ENCODE measurements around the gene FGD2. TPM values are rescaled to one million over a fixed set of nuclear protein-coding genes. Genes with fewer than 3 reads are reported as not detected.
A peak's percentile ranks its signal among the peaks of the same experiment; 100 is the strongest.
"Not testable (repeated sequence)": the region's sequence is repeated elsewhere in the genome, so short reads cannot be mapped to it uniquely, and the experiment has no call there.

Gene FGD2
- polyA plus RNA-seq, 3 donors from 2014 or later = 0.77 to 3.6 (median 1.9) TPM

DNA sequence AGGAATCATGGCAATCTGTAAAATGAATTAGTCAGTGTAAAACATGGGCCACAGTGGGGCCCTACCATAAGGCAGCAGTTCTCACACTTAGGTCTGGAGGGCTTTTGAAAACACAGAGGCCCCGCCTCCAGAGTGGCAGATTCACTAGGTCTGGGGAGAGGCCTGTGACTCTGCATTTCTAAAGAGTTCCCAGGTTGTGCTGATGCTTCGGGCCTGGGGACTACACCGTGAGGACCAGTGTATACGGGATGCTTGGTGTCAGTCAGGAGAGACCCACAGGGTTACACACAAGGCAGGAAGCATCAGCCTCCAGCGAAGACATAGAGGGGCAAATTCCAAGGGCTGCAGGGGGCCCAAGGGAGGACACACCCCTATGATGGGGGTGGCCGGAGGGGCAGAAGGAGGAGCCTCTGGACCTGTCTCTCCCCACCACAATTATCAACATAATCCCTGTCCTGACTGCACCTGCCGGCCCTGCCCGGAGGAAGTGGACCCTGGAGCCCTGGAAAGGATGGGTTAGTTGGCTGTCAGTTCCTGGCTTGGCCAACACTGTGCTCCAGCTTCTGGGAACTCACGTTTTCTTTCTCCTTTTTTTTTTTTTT is 46.7 kb downstream of the FGD2 start:
- H3K36me3 Mint-ChIP-seq = peaks cover 0 to 6% (median 3%) of the 10 kb centered on the region in 3 donors
- H3K27ac Mint-ChIP-seq = peak overlapping the region; percentile 96 to 100 (median 99)
- peak in 2 of 3 donors; percentile 31 to 56 for DNase-seq
- peak overlapping the region; percentile 53 to 87 (median 76) for H3K4me3 Mint-ChIP-seq
- no peaks in the 10 kb centered on the region for H3K9me3 Mint-ChIP-seq
- H3K4me1 Mint-ChIP-seq = peaks cover 53% of the 10 kb centered on the region in 2 donors
- peaks cover 9 to 16% (median 10%) of the 10 kb centered on the region in 3 donors for H3K27me3 Mint-ChIP-seq (ENCODE audit: low read depth in 3 of 3)

DNA sequence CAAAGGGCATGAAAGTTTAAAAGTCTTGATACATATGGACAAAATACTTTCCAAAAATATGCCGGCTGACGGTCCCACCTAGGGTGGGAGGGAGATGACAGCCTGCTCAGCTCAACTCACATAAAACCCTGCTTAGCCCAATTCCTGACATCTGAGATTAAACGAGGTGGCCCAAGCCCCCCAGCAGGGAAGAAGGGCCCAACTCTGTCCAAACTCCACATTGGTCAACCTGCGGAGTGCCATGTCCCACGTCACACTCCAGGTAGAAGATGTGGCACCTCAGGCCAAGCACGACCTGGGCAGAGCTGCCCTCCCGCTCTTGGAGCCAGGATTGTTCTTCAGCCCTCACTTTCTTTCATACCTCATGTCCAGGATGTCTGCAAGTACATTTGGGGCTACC is 48.2 kb downstream of the FGD2 start:
- Mint-ChIP-seq H3K36me3 (peaks cover 0 to 6% (median 3%) of the 10 kb centered on the region in 3 donors), H3K4me3 (no peak overlapping the region), H3K9me3 (no peaks in the 10 kb centered on the region), H3K4me1 (peaks cover 37 to 38% of the 10 kb centered on the region in 2 donors), H3K27ac (peak overlapping the region in 1 of 6 donors; percentile 49), H3K27me3 (ENCODE audit: low read depth in 3 of 3) (peaks cover 5 to 16% (median 10%) of the 10 kb centered on the region in 3 donors)
- no peak for DNase-seq

DNA sequence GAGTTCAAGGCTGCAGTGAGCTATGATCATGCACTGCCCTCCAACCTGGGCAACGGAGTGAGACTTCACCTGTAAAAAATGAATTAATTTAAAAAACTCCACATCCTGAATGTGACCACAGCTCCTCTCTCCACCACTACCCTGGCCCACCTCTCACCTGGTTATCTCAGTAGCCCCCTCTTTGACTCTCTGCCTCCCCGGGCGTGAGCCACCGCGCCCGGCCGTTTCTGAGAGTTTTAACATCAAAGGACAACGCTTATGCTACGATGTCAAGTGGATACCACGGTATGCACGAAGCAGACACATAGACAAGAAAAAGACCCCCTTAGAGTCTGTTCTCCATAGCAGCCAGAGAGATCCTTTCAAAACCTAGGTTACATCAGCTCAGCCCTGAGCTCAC is 48.7 kb downstream of the FGD2 start:
- DNase-seq = no peak
- Mint-ChIP-seq H3K4me3 (no peak overlapping the region), H3K27ac (peak overlapping the region in 2 of 6 donors; percentile 20 to 50), H3K27me3 (ENCODE audit: low read depth in 3 of 3) (peaks cover 5 to 16% (median 10%) of the 10 kb centered on the region in 3 donors), H3K36me3 (peaks cover 0 to 6% (median 0%) of the 10 kb centered on the region in 3 donors), H3K4me1 (peaks cover 32 to 34% of the 10 kb centered on the region in 2 donors), H3K9me3 (no peaks in the 10 kb centered on the region)

DNA sequence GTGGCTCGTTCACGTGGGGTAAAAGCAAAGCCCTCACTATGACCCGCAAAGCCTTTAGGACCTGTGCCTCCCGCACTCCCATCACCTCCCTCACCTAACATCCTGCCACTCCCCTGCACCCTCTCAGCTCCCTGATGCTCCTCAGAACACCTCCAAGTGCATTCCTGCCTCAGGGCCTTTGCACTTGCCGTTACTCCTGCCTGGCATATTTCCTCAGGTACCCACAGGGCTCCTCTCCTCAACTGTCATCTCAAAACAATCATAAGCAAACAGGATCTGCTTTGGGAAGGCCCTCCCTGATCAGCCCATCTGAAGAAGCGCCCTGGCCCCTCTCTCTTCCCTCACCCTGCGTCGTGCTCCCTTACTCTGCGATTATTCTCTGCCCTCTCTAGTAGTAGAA is 49.1 kb downstream of the FGD2 start:
- peak overlapping the region in 3 of 6 donors; percentile 1 to 33 (median 20) for H3K27ac Mint-ChIP-seq
- H3K9me3 Mint-ChIP-seq = no peaks in the 10 kb centered on the region
- peaks cover 0 to 6% (median 0%) of the 10 kb centered on the region in 3 donors for H3K36me3 Mint-ChIP-seq
- H3K27me3 Mint-ChIP-seq (ENCODE audit: low read depth in 3 of 3) = peaks cover 5 to 16% (median 10%) of the 10 kb centered on the region in 3 donors
- H3K4me3 Mint-ChIP-seq = no peak overlapping the region
- no peak for DNase-seq
- peaks cover 28 to 30% of the 10 kb centered on the region in 2 donors for H3K4me1 Mint-ChIP-seq

DNA sequence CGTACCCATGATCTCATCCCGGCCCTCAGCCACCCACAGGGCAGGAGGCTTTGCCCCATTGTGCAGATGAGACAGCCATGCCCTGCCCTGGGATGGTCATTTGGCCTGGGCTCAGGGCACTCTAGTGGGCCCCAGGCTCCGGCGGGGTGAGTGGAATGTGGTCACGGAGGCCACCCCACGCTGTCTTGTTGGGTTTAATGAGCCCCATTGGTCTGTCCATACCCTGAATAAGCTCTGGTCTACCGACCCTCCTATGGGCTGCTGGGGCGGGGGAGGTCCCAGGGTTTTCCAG is 50.6 kb downstream of the FGD2 start:
- no peak overlapping the region for H3K4me3 Mint-ChIP-seq
- H3K27me3 Mint-ChIP-seq (ENCODE audit: low read depth in 3 of 3) = peaks cover 0 to 9% (median 4%) of the 10 kb centered on the region in 3 donors
- no peak for DNase-seq
- H3K9me3 Mint-ChIP-seq = no peaks in the 10 kb centered on the region
- H3K36me3 Mint-ChIP-seq = peaks cover 0 to 6% (median 0%) of the 10 kb centered on the region in 3 donors
- H3K4me1 Mint-ChIP-seq = peaks cover 13 to 15% of the 10 kb centered on the region in 2 donors
- no peak overlapping the region for H3K27ac Mint-ChIP-seq

DNA sequence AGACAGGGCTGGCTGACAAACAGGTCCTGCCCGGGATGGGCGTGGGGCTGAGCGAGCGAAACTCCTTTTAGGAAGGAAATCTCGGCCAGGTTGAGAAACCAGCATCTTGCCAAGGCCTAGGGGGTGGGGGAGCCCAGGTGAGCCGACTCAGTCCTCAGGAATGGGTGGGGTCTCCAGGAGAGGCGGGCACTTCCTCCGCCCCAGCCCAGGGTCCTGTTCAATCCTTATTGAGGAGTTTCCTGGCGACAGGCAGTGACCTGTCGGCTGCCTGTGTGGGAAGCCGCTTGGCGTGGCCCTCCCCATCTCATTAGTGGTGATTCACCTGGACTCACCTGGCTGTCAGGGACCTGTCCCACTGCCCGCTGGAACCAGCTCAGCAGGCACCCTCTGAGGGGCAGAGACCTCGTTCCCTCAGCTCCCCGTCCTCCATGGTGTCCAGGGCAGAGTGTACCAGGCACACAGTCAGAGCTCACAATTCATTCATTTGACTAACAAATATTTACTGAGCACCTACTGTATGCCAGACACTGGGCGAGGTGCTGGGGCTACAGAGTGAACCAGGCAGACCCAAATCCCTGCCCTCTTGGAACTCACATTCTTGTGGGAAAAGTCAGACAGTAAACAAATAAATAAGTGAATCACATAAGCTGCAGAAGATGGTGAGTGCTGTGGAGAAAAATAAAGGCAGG is 51.1 kb downstream of the FGD2 start:
- Mint-ChIP-seq H3K9me3 (no peaks in the 10 kb centered on the region), H3K36me3 (peaks cover 0 to 6% (median 0%) of the 10 kb centered on the region in 3 donors), H3K4me3 (no peak overlapping the region), H3K4me1 (peaks cover 8 to 9% of the 10 kb centered on the region in 2 donors), H3K27me3 (ENCODE audit: low read depth in 3 of 3) (peaks cover 0 to 6% (median 0%) of the 10 kb centered on the region in 3 donors), H3K27ac (peak overlapping the region in 1 of 6 donors; percentile 78)
- no peak for DNase-seq

DNA sequence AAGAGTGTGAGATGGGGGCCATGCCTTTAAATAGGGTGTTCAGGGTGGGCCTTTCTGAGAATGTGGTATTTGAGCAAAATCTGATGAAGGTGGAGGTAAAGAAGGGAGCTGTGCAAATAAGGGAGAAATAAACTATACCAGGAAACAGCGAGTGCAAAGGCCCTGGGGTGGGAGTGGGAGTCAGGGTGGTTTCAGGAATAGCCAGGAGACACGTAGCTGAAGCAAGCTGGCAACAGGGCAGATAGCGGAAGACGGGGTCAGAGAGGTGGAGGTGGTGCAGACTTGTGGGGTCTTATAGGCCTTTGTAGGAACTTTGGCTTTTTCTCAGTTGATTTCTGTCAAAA is 51.6 kb downstream of the FGD2 start:
- peak overlapping the region in 2 of 6 donors; percentile 3 to 78 for H3K27ac Mint-ChIP-seq
- H3K4me3 Mint-ChIP-seq = no peak overlapping the region
- peaks cover 3 to 4% of the 10 kb centered on the region in 2 donors for H3K4me1 Mint-ChIP-seq

DNA sequence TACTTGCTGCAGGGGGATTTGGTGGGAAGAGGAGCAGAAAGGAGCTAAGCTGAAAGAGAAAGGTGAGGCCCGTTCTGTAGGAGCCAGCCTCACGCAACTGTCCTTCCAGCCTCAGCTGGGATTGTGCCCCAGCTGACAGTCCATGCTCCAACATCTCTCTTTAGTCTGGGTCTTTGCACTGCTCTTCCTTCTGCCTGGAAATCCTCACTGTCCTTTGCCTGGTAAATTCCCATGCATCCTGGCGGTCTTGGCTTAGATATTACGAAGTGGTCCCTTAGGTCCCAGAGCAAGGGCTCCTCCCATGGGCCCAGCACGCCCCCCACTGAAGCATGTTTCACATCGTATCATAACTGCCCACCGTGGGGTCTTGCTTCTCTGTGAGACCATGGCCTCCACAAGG is 52.2 kb downstream of the FGD2 start:
- Mint-ChIP-seq H3K9me3 (no peaks in the 10 kb centered on the region), H3K27me3 (ENCODE audit: low read depth in 3 of 3) (peaks cover 0 to 6% (median 0%) of the 10 kb centered on the region in 3 donors), H3K36me3 (peaks cover 0 to 6% (median 0%) of the 10 kb centered on the region in 3 donors), H3K4me1 (peaks cover 0 to 4% of the 10 kb centered on the region in 2 donors), H3K27ac (peak overlapping the region in 1 of 6 donors; percentile 59), H3K4me3 (no peak overlapping the region)
- no peak for DNase-seq

More for the DNA sequence above, 51.6 kb downstream of the FGD2 start:
- Mint-ChIP-seq H3K36me3 (peaks cover 0 to 6% (median 0%) of the 10 kb centered on the region in 3 donors), H3K9me3 (no peaks in the 10 kb centered on the region), H3K27me3 (ENCODE audit: low read depth in 3 of 3) (peaks cover 0 to 6% (median 0%) of the 10 kb centered on the region in 3 donors)
- no peak for DNase-seq

DNA sequence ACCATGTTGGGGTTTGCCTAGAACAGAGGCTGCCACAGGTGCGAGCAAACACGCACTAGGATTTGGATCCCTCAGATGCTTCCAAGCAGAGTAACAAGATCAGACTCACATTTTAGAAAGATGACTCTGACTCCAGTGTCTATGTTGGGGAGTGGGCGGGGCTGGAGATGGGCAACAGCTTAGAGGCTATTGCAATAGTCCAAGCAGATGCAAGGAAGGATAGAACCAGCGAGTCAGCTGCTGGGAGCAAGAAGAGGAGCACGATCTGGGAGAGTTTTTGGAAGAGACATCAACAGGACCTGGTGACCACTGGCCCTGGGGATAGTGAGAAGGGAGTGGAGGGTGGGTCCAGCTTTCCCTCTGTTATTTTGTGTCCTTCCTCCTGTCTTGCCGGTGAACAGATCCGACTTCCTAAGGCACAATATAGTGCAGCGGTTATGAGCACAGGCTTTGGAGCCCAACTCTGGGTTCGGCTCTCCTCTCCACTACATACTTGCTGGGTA is 52.7 kb downstream of the FGD2 start:
- Mint-ChIP-seq H3K36me3 (peaks cover 0 to 6% (median 0%) of the 10 kb centered on the region in 3 donors), H3K27ac (no peak overlapping the region), H3K4me1 (peaks cover 0 to 4% of the 10 kb centered on the region in 2 donors), H3K4me3 (no peak overlapping the region), H3K9me3 (no peaks in the 10 kb centered on the region), H3K27me3 (ENCODE audit: low read depth in 3 of 3) (peaks cover 0 to 6% (median 0%) of the 10 kb centered on the region in 3 donors)
- DNase-seq = no peak

DNA sequence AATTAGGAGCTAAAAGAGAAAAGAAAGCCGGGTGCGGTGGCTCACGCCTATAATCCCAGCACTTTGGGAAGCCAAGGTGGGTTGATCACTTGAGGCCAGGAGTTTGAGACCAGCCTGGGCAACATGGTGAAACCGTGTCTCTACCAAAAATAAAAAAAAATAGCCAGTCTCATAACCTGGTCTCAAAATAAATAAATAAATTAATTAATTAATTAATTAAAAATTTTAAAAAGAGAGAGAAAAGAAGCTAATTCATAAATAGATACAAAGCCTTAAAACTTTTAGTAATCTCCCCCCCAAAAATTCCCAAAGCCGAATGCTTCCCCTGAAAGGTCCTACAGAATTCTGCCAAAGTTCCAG is 53.5 kb downstream of the FGD2 start:
- not testable (repeated sequence) for DNase-seq; H3K27ac Mint-ChIP-seq; H3K9me3 Mint-ChIP-seq; H3K4me3 Mint-ChIP-seq; H3K4me1 Mint-ChIP-seq; H3K36me3 Mint-ChIP-seq; H3K27me3 Mint-ChIP-seq (ENCODE audit: low read depth in 3 of 3)

DNA sequence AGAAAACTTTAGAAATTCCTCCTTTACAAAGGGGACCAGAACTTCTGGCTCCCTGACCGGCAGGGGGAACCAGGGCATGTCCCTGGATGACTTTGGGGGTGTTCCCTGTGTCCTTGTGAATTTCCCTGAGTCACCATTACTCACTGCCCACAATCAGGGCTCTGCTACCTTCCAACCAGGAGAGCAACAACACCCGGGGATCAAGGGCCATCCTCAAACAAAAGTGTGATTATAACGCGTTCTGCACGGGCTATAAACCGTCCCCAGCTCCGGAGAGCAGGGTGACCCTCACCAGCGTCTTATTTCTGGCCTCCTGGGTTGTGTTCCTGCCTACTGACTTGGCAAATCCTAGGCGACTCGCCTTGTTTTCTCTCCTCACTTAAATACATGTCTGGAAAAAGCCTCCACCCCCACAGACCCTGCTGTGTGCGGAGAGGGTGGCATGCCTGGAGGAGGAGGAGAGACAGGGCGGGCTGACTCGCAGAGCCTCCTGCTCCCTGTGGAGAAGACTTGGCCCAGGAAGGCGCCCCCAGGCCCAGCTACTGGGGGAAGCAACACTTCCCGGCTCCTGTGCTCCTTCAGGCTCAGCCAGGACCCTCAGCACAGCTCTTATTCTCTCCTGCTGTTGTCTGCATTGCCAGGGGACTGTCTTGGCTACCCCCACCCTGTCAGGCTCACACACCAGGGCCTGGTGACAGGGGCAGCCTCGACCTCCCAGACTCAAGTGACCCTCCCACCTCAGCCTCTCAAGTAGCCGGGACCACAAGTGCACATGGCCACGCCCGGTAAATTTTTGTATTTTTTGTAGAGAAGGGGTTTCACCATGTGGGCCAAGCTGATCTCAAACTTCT is 54.1 kb downstream of the FGD2 start:
- DNase-seq = no peak
- Mint-ChIP-seq H3K9me3 (no peaks in the 10 kb centered on the region), H3K4me1 (peaks cover 0 to 4% of the 10 kb centered on the region in 2 donors), H3K36me3 (peaks cover 0 to 4% (median 0%) of the 10 kb centered on the region in 3 donors), H3K4me3 (no peak overlapping the region), H3K27ac (no peak overlapping the region), H3K27me3 (ENCODE audit: low read depth in 3 of 3) (peaks cover 0 to 2% (median under 1%) of the 10 kb centered on the region in 3 donors)

DNA sequence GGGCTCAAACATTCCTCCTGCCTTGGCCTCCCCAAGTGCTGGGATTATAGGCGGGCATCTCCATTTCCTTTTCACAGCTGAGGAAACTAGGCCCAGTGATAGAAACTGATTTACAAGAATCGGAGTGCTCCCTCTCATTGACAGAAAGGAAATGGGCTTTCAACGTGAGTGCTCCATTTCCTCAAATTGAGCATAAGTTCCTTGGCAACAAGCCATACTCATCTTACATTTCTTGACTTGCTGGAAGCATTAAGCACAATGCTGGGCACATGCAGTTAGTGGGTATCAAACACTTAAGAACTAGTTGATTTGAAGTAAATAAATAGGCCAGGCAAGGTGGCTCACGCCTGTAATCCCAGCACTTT is 54.7 kb downstream of the FGD2 start:
- Mint-ChIP-seq H3K27ac (no peak overlapping the region), H3K27me3 (ENCODE audit: low read depth in 3 of 3) (peaks cover 0 to 2% (median 0%) of the 10 kb centered on the region in 3 donors), H3K9me3 (no peaks in the 10 kb centered on the region), H3K4me1 (no peaks in the 10 kb centered on the region), H3K36me3 (no peaks in the 10 kb centered on the region), H3K4me3 (no peak overlapping the region)
- DNase-seq = no peak

DNA sequence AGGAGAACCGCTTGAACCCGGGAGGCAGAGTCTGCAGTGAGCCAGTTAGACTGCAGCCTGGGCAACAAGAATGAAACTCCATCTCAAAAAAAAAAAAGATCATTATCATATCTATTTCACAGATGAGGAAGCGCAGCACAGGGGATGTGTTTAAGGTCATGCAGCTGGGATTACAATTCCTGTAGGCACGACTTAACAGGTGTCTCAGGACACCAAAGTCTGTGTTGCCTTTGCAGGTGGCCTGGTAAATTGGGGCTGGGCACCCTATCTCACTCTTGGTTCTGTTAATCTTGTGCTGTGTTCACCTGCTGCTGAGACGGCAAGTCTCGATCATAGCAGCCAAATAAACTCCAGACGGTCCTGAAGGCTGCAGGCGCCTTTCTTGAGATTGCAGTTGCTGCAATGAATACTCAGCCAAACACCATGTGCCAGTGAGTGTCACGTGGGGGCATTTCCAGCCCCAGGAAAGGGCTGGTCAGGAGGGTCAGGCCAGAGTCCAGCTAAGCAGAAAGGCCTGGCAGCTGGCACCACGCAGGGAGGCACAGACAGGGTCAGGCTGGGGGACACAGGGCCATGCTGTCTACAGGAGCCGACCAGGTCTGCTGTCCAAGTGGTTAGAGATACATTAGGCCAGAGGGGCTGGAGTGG is 55.8 kb downstream of the FGD2 start:
- no peaks in the 10 kb centered on the region for H3K36me3 Mint-ChIP-seq
- H3K4me3 Mint-ChIP-seq = no peak overlapping the region
- H3K9me3 Mint-ChIP-seq = no peaks in the 10 kb centered on the region
- peaks cover 0 to 2% (median 0%) of the 10 kb centered on the region in 3 donors for H3K27me3 Mint-ChIP-seq (ENCODE audit: low read depth in 3 of 3)
- H3K4me1 Mint-ChIP-seq = no peaks in the 10 kb centered on the region
- no peak overlapping the region for H3K27ac Mint-ChIP-seq
- DNase-seq = no peak
